ENCODE data around the gene BGLAP. TPM values are rescaled to one million over a fixed set of nuclear protein-coding genes. Genes with fewer than 3 reads are reported as not detected.

BGLAP gene
- total RNA-seq, 1 experiment from 2014 or later: 2.4 TPM

GRCh38 chr1:156245451-156246232 lies 3.7 kb downstream of the BGLAP start:
- peaks cover 2% of the 10 kb centered on the region; the same call in 1 of the 2 replicates for H3K4me1 ChIP-seq (ENCODE audit: insufficient read depth, low read length)
- H2AK5ac ChIP-seq (ENCODE audit: insufficient read length, low read length): no peak overlapping the region

More at GRCh38 chr1:156245451-156246232, 3.7 kb downstream of the BGLAP start:
- Histone ChIP-seq H2BK12ac (ENCODE audit: insufficient read length, low read depth, low read length) (no peak overlapping the region), H4K91ac (ENCODE audit: insufficient read length, low read depth, low read length) (no peak overlapping the region), H3K4me2 (ENCODE audit: insufficient read depth, insufficient read length, low read length) (no peak overlapping the region), H3K56ac (ENCODE audit: insufficient read length, low read depth, low read length) (no peak overlapping the region), H3K4ac (ENCODE audit: low read depth, low read length) (no peak overlapping the region), H2AFZ (ENCODE audit: low read length) (no peak overlapping the region), H4K5ac (ENCODE audit: insufficient read length, low read depth, low read length) (no peak overlapping the region), H3K18ac (ENCODE audit: insufficient read length, low read depth, low read length) (no peak overlapping the region), H3K27me3 (ENCODE audit: insufficient read depth, low read length) (no peaks in the 10 kb centered on the region), H3K23ac (ENCODE audit: insufficient read length, low read depth, low read length) (no peak overlapping the region), H2BK15ac (ENCODE audit: low read depth, low read length) (no peak overlapping the region), H2BK120ac (ENCODE audit: low read depth, low read length, poor library complexity, severe bottlenecking) (no peak overlapping the region), H3K23me2 (ENCODE audit: insufficient read length, low read depth, low read length, poor library complexity, severe bottlenecking) (peaks cover 3% of the 10 kb centered on the region), H3K9me3 (ENCODE audit: control insufficient read depth, low read depth, low read length) (no peaks in the 10 kb centered on the region), H2BK5ac (ENCODE audit: insufficient read length, low read length) (no peak overlapping the region), H3K79me1 (ENCODE audit: insufficient read depth, low read depth, low read length, poor library complexity, severe bottlenecking) (no peaks in the 10 kb centered on the region), H3K9ac (ENCODE audit: extremely low read depth, insufficient read length, low read length) (no peak overlapping the region), H2BK20ac (ENCODE audit: low read depth, low read length, poor library complexity, severe bottlenecking) (no peak overlapping the region), H3K14ac (ENCODE audit: insufficient read depth, low read length) (no peak overlapping the region; the same call in 1 of the 2 replicates), H3K79me2 (ENCODE audit: insufficient read depth, low read length) (no peaks in the 10 kb centered on the region), H3T11ph (ENCODE audit: low read length) (no peak overlapping the region), H4K8ac (replicated peaks; ENCODE audit: insufficient read length, low read depth, low read length) (no peak overlapping the region), H4K20me1 (ENCODE audit: control insufficient read depth, insufficient read depth, insufficient read length) (no peaks in the 10 kb centered on the region), H3K27ac (ENCODE audit: insufficient read length, low read depth, low read length) (no peak overlapping the region)
- peaks cover 17 to 22% of the 10 kb centered on the region in 2 experiments for H3K4me1 Mint-ChIP-seq
- H3K36me3 Mint-ChIP-seq (ENCODE audit: insufficient read depth in 1 of 3, low read depth in 3 of 3): peaks cover 7 to 25% (median 15%) of the 10 kb centered on the region in 3 experiments; a peak in 6 of 7 replicates
- no CpG with 5 or more reads among the region's 69 CpGs for WGBS (ENCODE audit: extremely low coverage, insufficient read length, low lambda C conversion rate)
- peak overlapping the region; percentile 66 to 93 (median 85); a peak in 4 of 7 replicates for H3K27ac Mint-ChIP-seq
- no peak for TF ChIP-seq CTCF (conservative IDR thresholded peaks at IDR 0.05)
- H3K9me3 Mint-ChIP-seq: no peaks in the 10 kb centered on the region
- H3K4me3 Mint-ChIP-seq: no peak overlapping the region
- DNase-seq: peak; percentile 54
- peaks cover 4% of the 10 kb centered on the region; the same call in 1 of the 2 replicates for H3K27me3 Mint-ChIP-seq (ENCODE audit: low read depth)

All from H9 (cell line).